Measurements from ENCODE around the gene GSTO1.
A peak's percentile ranks its signal among the peaks of the same experiment; 100 is the strongest.

GSTO1 gene

GRCh38 chr10:104277785-104278184 lies 23.1 kb downstream of the GSTO1 start:
- DNase-seq: no peak

- DNase-seq: no peak
Measured at GRCh38 chr10:104279550-104280259, 25.0 kb downstream of the GSTO1 start.

- DNase-seq: no peak
Measured at GRCh38 chr10:104281694-104282093, 27.0 kb downstream of the GSTO1 start.

- no peak for DNase-seq
Measured at GRCh38 chr10:104284846-104285245, 30.2 kb downstream of the GSTO1 start.

DNA sequence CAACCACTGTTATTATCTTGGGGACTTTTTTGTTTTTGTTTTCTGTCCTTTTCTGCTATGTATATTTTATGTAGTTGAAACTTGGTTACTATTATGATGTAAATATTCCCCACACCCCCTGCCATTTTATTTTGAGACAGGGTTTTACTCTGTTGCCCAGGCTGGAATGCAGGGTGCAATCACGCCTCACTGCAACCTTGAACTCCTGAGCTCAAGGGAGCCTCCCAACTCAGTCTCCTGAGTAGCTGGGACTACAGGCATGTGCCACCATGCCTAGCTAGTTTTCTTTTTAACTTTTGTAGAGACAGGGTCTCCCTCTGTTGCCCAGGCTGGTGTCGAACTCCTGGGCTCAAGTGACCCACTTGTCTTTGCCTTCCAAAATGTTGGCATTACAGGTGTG lies 32.2 kb downstream of the GSTO1 start:
- DNase-seq: no peak

DNA sequence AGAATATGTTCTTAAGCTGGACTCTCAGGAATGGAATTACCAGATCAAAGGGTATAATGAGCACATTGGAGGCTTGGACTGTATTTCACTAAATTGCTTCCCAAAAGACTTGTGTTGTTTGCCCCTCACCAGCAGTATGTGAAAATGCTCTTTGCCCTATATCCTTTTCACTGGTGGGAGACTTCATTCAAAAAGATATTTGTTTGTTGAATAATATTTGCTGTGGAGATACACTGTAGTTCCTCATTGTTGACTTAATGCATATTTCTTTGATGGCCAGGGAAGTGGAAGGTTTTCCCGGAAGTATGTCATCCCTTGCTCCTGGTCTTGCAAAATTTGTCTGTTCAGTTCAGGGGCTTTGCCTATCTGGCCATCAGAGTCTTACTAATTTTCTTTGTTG lies 33.7 kb downstream of the GSTO1 start:
- no peak for DNase-seq

GRCh38 chr10:104291439-104291951 lies 36.8 kb downstream of the GSTO1 start:
- DNase-seq: peak; percentile 89

DNA sequence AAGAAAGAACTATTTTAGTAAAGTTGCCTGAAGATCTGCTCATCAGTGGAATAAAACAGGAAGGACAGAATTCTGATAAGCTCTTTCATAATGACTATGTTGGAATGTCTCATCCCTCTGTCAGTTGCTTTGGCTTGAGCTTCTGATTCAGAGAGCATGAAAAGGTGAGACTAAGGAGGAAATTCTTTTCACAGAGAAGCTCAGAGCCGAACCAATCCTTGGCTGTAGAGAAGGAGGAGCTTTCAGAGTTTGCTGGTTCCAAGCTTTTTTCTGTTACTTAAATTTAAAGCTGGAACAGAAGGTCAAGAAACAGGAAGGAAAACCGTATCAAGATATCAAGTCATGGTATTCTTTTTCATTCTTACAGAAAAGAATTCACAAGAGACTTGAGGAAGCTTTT lies 38.3 kb downstream of the GSTO1 start:
- DNase-seq: no peak

DNA sequence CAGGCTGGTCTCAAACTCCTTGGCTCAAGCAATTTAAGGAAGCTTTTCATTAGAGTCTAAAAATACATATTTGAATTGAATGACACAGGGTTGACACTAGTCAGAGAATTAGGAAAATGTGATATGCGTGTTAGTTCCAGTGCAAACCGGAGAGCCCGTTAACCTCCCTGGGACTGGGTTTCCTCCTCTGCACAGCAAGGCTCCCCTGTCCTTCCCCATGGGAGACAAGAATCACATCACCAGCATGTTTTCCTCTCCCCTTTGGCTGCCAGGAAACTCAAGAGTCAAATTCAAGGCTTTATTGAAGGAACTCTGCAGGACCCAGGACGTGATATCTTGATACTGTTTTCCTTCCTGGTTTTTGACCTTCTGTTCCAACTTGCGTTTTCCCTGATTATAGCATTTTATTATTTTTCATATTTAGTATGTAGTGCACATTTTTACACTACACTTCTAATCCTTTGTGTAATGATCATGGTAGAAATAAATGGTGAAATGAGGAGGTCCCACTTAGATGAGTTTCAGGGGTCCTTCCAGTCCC lies 39.2 kb downstream of the GSTO1 start:
- no peak for DNase-seq

DNA sequence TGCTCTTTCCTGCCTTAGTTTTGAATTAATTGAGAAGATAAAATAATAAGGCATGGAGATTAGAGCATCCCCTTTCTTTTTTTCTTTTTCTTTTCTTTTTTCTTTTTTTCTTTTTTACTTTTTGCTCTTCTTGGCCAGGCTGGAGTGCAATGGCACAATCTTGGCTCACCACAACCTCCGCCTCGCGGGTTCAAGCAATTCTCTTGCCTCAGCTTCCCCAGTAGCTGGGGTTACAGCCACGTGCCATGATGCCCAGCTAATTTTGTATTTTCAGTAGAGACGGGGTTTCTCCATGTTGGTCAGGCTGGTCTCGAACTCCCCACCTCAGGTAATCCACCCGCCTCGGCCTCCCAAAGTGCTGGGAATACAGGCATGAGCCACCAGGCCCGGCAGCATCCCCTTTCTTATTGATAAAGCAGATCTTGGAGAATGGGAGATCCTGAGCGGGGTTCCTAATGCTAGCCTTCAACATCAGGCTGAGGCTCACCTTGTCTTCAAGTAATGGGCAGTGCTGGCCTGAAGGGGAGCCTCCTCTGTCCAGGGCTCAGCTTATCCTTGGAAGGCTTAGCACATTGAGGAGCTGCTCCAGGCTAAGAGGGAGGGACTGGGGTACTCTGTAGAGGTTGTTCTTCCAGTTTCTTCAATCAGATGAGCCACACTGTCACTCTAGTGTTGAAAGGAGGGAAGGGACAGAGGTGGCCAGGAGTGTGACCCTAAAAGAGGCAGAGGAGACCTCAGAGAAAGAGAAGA lies 42.2 kb downstream of the GSTO1 start:
- no peak for DNase-seq

GRCh38 chr10:104297697-104298660 lies 43.3 kb downstream of the GSTO1 start:
- DNase-seq: peak; percentile 22

DNA sequence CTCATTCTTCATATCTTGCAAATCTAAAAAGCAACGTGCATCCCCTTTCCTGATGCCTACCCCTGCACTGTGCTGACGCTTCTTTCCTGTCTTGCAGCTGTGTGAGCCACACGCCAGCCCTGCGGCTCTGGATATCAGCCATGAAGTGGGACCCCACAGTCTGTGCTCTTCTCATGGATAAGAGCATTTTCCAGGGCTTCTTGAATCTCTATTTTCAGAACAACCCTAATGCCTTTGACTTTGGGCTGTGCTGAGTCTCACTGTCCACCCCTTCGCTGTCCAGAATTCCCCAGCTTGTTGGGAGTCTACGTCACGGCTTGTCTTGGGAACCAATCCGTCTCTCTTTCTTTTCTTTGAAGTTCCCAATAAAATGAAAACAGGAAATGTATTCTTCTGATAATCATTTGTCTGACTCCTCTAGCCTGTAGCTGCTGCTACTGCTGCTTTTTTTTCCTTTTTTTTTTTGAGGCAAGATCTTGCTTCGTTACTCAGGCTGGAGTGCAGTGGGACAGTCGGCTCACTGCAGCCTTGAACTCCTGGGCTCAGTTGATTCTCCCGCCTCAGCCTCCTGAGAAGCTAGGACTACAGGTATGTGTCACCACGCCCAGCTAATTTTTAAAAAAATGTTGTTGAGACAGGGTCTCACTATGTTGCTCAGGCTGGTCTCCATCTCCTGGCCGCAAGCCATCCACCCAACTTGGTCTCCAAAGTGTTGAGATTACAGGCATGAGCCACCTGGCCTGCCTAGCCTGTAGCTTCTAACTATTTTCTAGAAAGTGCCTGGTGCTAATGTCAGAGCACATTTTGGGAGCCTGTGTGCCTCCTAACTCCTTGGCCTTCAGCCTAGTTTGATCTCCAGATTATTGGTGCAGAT lies 44.6 kb downstream of the GSTO1 start:
- DNase-seq: no peak

GRCh38 chr10:104300002-104300735 lies 45.5 kb downstream of the GSTO1 start:
- DNase-seq: no peak

DNA sequence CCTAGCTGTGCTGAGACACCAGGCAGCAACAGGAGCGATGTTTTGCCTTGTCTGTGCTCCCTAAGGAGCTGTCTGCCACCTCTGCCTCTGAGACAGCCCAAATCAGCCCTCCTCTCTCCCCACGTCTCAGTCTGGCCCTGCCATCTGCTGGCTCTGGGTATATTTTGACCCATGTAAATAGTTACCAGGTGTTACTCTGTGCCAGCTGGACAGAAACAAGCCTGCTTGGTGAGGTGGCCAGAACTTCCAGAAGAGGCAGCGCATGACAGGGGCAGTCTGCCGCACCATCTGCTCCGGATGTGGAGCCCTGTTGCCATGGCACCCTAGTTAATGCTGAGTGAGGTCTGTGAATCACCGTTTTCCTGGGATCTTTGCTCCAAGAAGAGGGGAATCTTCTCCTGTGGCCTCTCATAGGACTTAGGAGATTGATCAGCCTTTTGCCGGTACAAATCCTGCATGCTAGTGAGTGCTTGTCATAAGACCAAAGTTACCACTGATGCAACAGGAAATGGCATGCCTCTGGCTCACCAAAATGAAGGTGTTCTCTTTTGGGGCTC lies 46.1 kb downstream of the GSTO1 start:
- no peak for DNase-seq

DNA sequence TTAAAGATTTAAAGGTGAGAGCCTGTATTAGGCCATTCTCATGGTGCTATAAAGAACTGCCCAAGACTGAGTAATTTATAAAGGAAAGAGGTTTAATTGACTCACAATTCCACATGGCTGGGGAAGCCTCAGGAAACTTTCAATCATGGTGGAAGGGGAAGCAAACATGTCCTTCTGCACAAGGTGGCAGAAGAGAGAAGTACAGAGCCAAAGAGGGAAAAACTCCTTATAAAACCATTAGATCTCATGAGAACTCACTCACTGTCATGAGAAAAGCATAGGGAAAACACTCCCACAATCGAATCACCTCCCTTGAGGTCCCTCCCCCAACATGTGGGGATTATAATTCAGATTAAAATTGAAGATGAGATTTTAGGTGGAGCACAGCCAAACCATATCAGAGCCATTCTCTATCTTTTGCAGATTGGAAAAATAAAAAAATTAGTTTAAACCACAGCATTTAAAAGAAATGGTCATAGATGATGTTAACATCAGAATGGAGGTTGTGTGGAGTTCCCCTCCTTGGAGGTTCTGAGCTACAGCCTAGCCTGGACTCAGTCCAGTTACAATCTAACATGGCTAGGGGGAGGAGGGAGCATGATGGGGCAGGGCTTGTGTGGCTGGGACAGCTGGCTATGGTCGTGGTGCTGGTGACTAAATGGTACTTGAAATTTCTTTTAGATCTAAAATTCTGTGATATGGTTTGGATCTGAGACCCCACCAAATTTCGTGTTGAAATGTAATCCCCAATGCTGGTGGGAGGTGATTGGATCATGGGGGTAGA lies 47.4 kb downstream of the GSTO1 start:
- DNase-seq: no peak

- peak; percentile 36 for DNase-seq
Measured at GRCh38 chr10:104303594-104304355, 49.1 kb downstream of the GSTO1 start.

DNA sequence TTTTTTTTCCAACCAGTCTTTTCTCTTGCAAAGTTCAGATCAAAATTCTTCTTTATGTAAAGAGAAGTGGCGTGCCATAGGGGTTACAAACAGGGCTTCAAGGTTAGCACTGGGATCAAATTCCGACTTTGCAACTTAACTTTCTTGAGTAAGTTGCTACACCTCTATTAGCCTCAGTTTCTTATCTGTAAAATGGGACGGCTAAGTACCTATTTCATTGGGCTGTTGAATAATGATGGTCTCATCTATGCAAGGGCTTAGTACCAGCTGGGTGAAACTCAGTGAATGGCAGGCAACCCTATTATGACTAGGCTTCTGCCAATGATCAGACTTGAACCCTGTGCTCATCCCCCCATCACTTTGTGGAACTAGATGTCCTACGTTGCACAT lies 49.7 kb downstream of the GSTO1 start:
- DNase-seq: no peak

DNA sequence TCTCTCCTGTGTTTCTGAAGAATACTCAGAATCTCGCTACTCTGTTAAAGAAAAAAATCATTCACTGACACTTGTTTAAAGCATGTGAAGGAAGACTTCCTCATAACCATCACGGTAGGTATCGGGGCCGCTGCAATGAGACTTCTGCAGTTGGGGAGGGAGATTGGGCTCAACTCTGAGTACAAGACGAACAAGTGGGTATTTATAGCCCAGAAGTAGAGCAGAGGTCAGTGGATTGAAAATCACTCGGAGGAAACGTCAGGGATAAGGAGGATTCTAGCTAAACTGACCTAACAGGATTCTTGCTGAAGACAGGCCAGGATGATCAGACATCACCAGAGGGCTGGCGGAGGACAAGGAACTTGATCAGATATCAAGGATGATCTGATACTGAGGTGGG lies 50.2 kb downstream of the GSTO1 start:
- DNase-seq: no peak

DNA sequence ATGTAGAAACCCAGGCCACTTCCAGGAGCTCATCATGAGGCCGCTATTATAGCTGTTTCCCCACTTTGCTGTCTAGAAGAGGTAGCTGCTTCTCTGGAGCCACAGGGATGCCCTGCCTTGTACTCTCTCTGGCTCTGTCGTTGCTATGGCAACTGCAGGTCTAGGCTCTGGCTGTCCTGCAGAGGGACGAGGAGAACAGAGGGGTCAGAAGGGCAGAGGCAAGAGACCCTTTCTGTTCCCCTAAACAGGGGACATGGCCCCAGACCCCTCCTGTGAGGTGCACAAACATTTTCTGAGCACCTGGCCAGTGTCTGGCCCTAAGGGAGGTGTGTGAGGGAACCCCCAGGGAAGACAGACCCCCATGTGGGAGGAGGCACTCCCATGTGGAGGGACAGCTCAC lies 52.2 kb downstream of the GSTO1 start:
- no peak for DNase-seq

All from CD4-positive, alpha-beta T cell treated with Interleukin-17A for 1 hour (primary cell).